GM04503 (cell line): Measurements from ENCODE around the gene CALN1.
"Not testable (repeated sequence)": the region's sequence is repeated elsewhere in the genome, so short reads cannot be mapped to it uniquely, and the experiment has no call there.

Experiments used
- DNase-seq: peaks from one replicate; pipeline ENCODE4 v3.0.0-alpha.2; 2012; ENCODE audit warnings: low read depth

CALN1 gene

GRCh38 chr7:71864130-71864529 lies 548.0 kb downstream of the CALN1 start:
- DNase-seq, result no peak

DNA sequence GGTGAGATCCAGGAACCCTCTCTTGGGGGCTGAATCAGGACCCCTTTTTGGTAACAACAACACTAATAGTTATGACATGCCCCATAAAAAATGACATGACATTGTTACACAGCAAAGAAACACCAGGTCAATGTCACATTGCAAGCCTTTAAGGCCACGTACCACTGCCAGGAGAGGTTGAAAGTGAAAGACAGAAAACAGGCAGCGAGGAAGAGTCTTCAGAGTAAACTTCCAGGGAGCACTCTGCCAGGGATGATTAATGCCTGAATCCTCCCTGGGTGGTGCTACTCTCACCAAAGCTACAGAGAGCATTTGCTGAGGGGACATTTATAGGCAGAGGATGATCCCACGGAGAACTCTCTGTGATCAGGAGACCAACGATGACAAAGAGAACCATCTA lies 551.6 kb downstream of the CALN1 start:
- DNase-seq, result no peak

DNA sequence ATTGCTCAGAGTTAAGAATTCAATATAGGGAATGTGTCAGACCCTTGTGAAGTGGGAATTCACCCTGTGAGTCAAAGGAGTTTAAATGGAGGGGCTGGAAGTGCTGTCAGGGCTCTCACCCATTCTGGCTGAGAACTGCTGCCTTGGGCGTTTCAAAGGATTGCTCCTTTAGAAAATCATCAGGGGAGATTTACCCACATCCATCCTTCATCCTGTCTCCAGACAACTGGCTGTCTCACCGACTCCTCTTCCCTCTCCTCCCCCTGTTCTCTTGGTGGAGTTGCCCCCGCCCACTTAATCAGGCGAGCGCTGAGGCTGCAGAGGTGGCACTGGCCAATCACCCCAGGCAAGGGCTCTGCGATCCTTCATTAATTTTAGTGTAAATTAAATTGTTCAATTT lies 554.8 kb downstream of the CALN1 start:
- DNase-seq, result no peak

DNA sequence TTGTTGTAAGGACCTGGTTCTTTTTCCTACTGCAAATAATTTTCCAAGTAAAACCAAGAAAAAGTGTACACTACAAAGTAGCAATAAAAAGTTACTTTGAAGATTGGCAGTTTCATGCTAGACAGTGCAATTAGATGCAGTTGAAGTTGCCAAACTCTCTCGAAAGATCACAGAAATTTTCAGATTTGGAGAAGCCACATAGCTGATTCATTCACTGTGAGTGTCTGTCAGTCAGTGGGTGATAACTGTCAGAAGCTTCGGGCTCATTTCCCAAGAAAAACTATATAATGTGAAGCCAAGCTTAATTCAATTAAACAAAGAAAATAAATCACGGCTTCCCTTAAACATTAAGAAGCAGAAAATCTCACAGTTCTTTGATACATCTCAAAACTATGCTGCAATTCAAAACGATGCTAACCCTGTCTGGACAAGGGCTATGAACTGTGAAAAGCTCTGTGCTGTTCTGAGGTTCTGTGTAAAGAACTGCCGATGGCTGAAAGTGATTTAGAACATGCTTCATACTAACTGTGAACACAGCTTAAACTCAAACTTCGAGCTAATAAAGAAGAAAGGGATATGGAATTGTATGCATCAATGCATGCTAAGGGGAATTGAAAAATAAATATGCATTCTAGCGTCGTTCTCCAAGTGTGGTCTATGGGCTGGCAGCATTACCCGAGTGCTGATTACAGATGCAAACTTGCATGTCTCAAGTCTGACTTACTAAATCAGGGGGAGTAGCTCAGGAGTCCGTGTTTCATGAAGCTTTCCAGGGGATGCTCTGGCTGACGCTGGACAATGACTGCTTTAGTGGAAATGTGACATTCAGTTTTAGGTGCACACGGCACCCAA lies 557.4 kb downstream of the CALN1 start:
- no peak for DNase-seq

DNA sequence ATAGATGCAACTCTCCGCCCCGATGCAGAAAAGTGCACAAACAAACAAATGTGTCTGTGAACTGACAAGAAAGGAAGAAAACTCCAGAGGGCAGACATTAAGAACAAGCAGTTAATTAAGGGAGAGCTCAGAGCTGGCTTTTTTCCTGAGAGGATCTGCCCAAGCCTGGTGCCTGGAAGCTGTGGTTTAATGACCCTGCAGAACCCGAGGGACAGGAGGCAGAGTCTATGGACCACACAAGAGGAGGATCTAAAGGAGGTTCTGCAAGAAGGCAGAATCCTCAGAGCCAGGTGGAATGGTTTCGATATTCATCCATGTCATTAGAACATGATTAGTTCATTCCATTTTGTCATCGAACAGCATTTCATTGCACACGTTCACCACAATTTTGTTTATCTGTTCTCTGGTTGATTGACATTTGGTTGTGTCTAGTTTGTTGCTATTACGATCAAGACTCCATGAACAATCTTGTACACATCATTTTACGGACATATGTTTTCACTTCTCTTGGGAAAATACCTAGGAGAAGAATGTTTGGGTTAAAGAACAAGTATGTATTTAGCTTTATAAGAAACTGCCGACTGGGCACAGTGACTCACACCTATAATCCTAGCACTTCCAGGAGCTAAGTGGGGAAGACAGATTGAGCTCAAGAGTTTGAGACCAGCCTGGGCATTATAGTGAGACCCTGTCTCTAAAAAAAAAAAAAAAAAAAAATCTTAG lies 560.2 kb downstream of the CALN1 start:
- DNase-seq, result no peak

GRCh38 chr7:71846160-71846559 lies 566.0 kb downstream of the CALN1 start:
- DNase-seq, result no peak

GRCh38 chr7:71843676-71844075 lies 568.5 kb downstream of the CALN1 start:
- no peak for DNase-seq

- DNase-seq, result no peak
These were observed 569.4 kb downstream of the CALN1 start for GRCh38 chr7:71842786-71843185.

- DNase-seq, result no peak
These were observed 569.8 kb downstream of the CALN1 start for GRCh38 chr7:71842381-71842780.

DNA sequence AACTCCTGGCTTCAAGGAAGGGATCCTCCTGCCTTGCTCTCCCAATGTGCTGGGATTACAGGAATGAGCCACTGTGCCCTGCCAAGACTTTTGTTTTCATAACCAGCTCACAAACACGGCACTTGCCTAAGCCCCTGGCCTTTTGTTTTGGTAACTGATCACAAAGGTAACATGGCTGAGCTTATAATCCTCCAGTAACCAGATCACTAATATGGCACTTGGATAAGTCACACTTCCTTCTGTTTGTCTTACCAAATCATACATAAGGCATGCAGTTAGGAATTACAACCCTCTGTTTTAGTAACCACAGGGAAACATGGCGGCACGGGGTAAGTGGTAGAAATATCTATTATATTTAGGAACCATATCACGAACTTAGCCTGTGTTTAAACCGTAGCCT lies 577.1 kb downstream of the CALN1 start:
- DNase-seq, result no peak

GRCh38 chr7:71829515-71829914 lies 582.6 kb downstream of the CALN1 start:
- no peak for DNase-seq

DNA sequence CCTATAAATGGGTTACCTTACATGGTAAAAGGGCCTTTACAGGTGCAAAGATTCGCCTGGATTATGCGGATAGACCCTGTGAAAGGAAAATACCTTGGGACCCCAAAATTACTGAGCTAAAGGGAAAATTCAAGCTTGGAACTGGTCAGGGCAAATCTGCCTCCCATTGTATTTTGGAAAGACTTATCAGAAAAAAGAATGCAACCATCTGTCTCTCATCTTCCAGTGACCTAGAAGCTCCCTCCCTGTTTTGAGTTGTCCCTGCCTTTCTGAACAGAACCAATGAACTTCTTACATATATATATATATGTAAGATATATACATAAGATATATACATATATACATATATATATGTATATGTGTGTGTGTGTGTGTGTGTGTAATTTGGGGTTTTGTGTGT lies 583.8 kb downstream of the CALN1 start:
- no peak for DNase-seq

- no peak for DNase-seq
These were observed 586.0 kb downstream of the CALN1 start for GRCh38 chr7:71826141-71826540.

DNA sequence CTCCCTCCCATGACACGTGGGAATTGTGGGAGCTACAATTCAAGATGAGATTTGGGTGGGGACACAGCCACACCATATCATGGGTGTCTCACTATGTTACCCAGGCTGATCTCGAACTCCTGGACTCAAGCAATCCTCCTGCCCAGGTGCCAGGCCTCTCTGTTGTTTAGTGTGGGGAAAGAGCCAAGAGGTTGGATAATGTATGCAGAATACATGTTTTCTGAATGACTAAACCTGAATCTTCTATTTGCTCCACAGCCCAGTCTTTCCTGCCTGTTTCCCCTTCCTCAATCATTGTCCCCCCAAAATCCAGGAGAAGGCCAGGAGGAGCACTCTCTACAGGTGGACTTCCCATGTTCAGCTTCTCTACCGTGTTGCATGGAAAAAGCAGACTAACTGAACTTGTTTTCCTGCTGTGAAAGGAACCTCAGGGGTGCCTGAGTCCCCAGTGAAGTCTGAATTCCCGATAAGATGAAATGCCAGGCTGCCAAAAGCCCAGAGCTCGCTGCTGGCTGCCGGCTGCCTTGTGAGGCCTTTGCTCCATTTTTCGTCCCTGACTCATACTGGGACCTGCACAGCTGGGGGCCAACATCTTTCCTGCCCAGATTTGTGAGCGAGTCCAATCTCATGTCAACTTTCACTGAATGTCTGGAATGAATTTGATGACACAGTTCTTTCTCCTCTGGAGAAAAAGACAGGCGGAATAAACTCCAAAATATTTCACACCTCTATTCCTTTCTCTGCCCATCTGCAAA lies 588.0 kb downstream of the CALN1 start:
- DNase-seq, result no peak

DNA sequence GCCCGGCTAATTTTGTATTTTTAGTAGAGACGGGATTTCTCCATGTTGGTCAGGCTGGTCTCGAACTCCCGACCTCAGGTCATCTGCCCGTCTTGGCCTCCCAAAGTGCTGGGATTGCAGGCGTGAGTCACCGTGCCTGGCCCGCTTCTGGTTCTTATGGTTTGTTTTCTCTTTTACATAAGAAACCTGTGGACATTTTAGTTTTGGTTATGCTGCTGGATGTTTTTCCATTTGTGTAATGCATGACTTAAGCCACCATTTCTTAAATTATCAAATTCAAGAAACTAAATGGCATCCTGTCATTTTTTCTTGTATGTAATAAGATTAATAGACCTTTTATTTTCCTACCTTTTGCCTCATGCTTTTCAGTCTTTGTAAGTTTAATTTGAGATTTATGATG lies 589.7 kb downstream of the CALN1 start:
- not testable (repeated sequence) for DNase-seq

- no peak for DNase-seq
These were observed 594.2 kb downstream of the CALN1 start for GRCh38 chr7:71817916-71818315.

GRCh38 chr7:71808115-71808514 lies 604.0 kb downstream of the CALN1 start:
- DNase-seq, result no peak

DNA sequence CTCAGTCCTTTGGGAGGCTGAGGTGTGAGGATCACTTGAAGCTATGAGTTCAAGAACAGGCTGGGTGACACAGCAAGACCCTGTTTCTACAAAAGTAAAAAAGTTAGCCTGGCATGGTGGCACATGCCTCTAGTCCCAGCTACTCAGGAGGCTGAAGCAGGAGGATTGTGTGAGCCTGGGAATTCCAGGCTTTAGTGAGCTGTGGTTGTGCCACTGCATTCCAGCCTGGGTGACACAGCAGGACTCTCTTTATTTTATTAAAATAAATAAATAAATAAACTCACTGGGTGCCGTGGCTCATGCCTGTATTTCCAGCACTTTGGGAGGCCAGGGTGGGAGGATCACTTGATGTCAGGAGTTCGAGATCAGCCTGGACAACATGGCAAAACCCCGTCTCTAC lies 607.9 kb downstream of the CALN1 start:
- no peak for DNase-seq

DNA sequence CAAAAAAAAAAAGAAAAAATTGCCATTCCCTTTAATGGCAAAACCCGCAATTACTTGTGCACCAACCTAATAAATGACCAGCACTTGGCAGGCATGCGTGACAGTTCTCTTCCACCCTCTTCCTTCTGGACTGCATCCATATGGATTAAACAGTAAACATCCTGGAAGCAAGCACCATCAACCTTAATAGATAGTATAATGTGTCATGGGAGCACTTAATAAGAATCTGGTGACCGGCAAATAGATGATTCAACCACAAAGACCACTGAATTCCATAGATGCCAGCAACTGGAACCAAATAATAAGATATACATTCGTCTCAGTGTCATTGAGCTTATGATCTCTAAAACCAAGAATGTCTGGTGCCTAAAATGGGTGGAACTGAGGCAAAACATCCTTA lies 610.2 kb downstream of the CALN1 start:
- DNase-seq, result no peak

DNA sequence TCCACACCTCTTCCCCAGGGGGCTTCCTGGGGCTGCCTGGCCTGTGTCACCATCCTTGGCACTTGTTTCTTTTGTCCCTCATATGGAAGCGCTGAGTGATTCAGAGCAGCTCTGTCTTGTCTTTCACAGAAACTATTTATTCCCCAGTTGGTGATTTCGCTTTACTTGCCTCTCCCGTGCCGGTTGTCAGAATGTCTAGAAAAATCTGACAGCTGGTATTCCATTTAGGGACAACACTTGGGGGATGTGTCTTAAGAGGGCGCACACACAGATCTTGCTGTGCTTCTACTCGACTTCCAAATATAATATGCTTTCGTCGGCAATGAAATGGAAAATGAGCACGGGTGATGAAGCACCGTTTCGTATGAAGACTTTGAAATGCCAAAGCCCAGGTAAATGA lies 611.8 kb downstream of the CALN1 start:
- no peak for DNase-seq

DNA sequence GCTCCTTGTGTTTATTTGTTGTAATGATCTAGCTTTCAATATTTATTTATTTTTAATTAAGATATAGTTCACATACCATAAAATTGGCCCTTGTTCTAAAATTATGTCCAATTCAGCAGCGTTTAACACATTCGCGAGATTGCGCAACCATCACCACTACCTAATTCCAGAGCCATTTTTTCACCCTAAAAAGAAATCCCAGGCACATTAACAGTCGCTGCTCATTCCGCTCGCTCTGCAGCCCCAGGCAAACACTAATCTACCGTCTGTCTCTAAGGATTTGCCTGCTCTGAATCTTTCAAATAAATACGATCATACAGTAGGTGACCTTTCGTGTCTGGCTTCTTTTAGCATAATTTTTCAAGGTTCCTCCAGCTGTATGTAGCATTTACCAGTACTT lies 616.7 kb downstream of the CALN1 start:
- no peak for DNase-seq

DNA sequence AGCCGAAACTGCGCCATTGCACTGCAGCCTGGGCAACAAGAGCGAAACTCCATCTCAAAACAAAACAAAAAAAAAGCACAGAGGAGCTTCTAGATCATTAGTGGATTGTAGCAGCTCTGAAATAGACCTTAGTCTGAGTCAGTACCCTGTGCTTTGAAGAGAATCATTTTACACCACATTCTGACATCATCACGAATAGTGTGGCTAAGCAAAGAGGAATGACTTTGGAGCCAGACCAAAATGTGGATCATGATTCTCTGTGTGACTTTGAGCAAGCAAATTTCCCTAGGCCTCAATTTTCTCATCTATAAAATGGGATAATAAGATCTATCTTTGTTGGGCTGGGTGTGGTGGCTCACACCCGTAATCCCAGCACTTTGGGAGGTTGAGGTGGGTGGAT lies 618.9 kb downstream of the CALN1 start:
- no peak for DNase-seq

- DNase-seq, result no peak
These were observed 624.6 kb downstream of the CALN1 start for GRCh38 chr7:71787513-71787912.
